ENCODE results near the gene BACE2. TPM values are rescaled to one million over a fixed set of nuclear protein-coding genes. Genes with fewer than 3 reads are reported as not detected.
A peak's percentile ranks its signal among the peaks of the same experiment; 100 is the strongest.

BACE2 gene
- total RNA-seq, 1 donor from 2014 or later = 174 TPM

GRCh38 chr21:41148798-41149197 is 19.2 kb upstream of the BACE2 start:
- DNase-seq (ENCODE audit: low spot score) = no peak

- no peak for DNase-seq (ENCODE audit: low spot score)
These were observed 18.8 kb upstream of the BACE2 start for GRCh38 chr21:41149199-41149598.

- no peak for DNase-seq (ENCODE audit: low spot score)
These were observed 15.8 kb upstream of the BACE2 start for GRCh38 chr21:41152147-41152546.

- no peak for DNase-seq (ENCODE audit: low spot score)
These were observed 14.5 kb upstream of the BACE2 start for GRCh38 chr21:41153443-41153842.

GRCh38 chr21:41156142-41156541 is 11.8 kb upstream of the BACE2 start:
- no peak for DNase-seq (ENCODE audit: low spot score)

- no peak for DNase-seq (ENCODE audit: low spot score)
These were observed 9.9 kb upstream of the BACE2 start for GRCh38 chr21:41158026-41158425.

GRCh38 chr21:41160036-41160435 is 7.9 kb upstream of the BACE2 start:
- no peak for DNase-seq (ENCODE audit: low spot score)

- DNase-seq (ENCODE audit: low spot score) = no peak
These were observed 6.5 kb upstream of the BACE2 start for GRCh38 chr21:41161428-41161827.

- DNase-seq (ENCODE audit: low spot score) = no peak
These were observed 5.9 kb upstream of the BACE2 start for GRCh38 chr21:41162096-41162495.

- DNase-seq (ENCODE audit: low spot score) = no peak
These were observed 4.9 kb upstream of the BACE2 start for GRCh38 chr21:41163091-41163490.

- DNase-seq (ENCODE audit: low spot score) = no peak
These were observed 3.9 kb upstream of the BACE2 start for GRCh38 chr21:41164052-41164451.

- DNase-seq (ENCODE audit: low spot score) = peak; percentile 88
These were observed 2.8 kb upstream of the BACE2 start for GRCh38 chr21:41164981-41165655.

GRCh38 chr21:41166884-41167283 is 1.1 kb upstream of the BACE2 start:
- peak; percentile 25 for DNase-seq (ENCODE audit: low spot score)

- peak; percentile 51 for DNase-seq (ENCODE audit: low spot score)
These were observed 664 bp downstream of the BACE2 start for GRCh38 chr21:41168391-41169257.

GRCh38 chr21:41169258-41169576 is 1.3 kb downstream of the BACE2 start:
- DNase-seq (ENCODE audit: low spot score) = no peak

- peak; percentile 33 for DNase-seq (ENCODE audit: low spot score)
These were observed 1.7 kb downstream of the BACE2 start for GRCh38 chr21:41169701-41170100.

GRCh38 chr21:41170442-41170841 is 2.5 kb downstream of the BACE2 start:
- peak; percentile 49 for DNase-seq (ENCODE audit: low spot score)

GRCh38 chr21:41170859-41171609 is 3.1 kb downstream of the BACE2 start:
- DNase-seq (ENCODE audit: low spot score) = peak; percentile 82

GRCh38 chr21:41175080-41175479 is 7.1 kb downstream of the BACE2 start:
- no peak for DNase-seq (ENCODE audit: low spot score)

GRCh38 chr21:41176846-41177245 is 8.9 kb downstream of the BACE2 start:
- no peak for DNase-seq (ENCODE audit: low spot score)

GRCh38 chr21:41180752-41181151 is 12.8 kb downstream of the BACE2 start:
- no peak for DNase-seq (ENCODE audit: low spot score)

- no peak for DNase-seq (ENCODE audit: low spot score)
These were observed 14.6 kb downstream of the BACE2 start for GRCh38 chr21:41182547-41182946.

- DNase-seq (ENCODE audit: low spot score) = no peak
These were observed 15.6 kb downstream of the BACE2 start for GRCh38 chr21:41183575-41183974.
